Measurements from ENCODE around the gene ZNF577. TPM values are rescaled to one million over a fixed set of nuclear protein-coding genes. Genes with fewer than 3 reads are reported as not detected.

Gene ZNF577
- total and polyA plus RNA-seq, 2 donors (not counting 3 experiments of a cell fraction or from before 2014, with no cell fraction given): 4.0 to 4.7 TPM

GRCh38 chr19:51830274-51830673 is 57.5 kb downstream of the ZNF577 start:
- Histone ChIP-seq H2AFZ (ENCODE audit: low read depth, low read length) (no peak overlapping the region), H3K9me3 (replicated peaks; ENCODE audit: control insufficient read depth, insufficient read depth, low read length) (peaks cover 2% of the 10 kb centered on the region), H3K9me1 (replicated peaks; ENCODE audit: control insufficient read depth, extremely low read depth, insufficient read depth, low read length) (no peaks in the 10 kb centered on the region), H3K27me3 (ENCODE audit: control insufficient read depth in 2 of 2, insufficient read depth in 2 of 2, low read length in 2 of 2) (no peaks in the 10 kb centered on the region), H3K9ac (replicated peaks; ENCODE audit: extremely low read depth, insufficient read depth, low read length) (no peak overlapping the region), H3K79me2 (ENCODE audit: control insufficient read depth, insufficient read depth, low read length) (no peaks in the 10 kb centered on the region), H3K27ac (ENCODE audit: insufficient read depth, low read depth, low read length) (no peak overlapping the region), H3K4me2 (ENCODE audit: insufficient read depth, low read length) (no peak overlapping the region), H3K4me1 (ENCODE audit: control insufficient read depth, extremely low read depth, insufficient read depth, low read length) (no peaks in the 10 kb centered on the region), H4K20me1 (replicated peaks; ENCODE audit: control insufficient read depth, extremely low read depth, insufficient read depth, low read length) (no peaks in the 10 kb centered on the region), H3K4me3 (replicated peaks in 1 of 3; ENCODE audit: insufficient read depth in 1 of 3, low read depth in 1 of 3, low read length in 3 of 3) (no peak overlapping the region), H3K36me3 (ENCODE audit: control insufficient read depth in 2 of 2, extremely low read depth in 1 of 2, insufficient read depth in 2 of 2, low read length in 2 of 2) (no peaks in the 10 kb centered on the region)
- BruUV-seq (replicated peaks): no TSS peak
- dilution Hi-C loops (cut with MboI; ENCODE audit: extremely low pct_ligation_motif_present, low sequenced_read_pairs): no loop called here
- intact Hi-C loops (cut with micrococcal nuclease): no loop called here
- no peak for FAIRE-seq
- ChIA-PET CTCF (no interaction called here), POLR2A (no interaction called here)
- no peak for TF ChIP-seq JUN (IDR thresholded peaks at IDR 0.05; ENCODE audit: borderline replicate concordance, insufficient read depth, insufficient read length, low read depth)
- TF ChIP-seq CTCF (IDR thresholded peaks at IDR 0.05; ENCODE audit: extremely low read depth in 1 of 2, insufficient read depth in 1 of 2, low read depth in 1 of 2, low read length in 2 of 2): no peak
- TF ChIP-seq FOS (IDR thresholded peaks at IDR 0.05; ENCODE audit: borderline replicate concordance, insufficient read depth, low read length): no peak
- no peak for TF ChIP-seq MAX (IDR thresholded peaks at IDR 0.05; ENCODE audit: insufficient read depth, insufficient read length)
- no peak for TF ChIP-seq POLR2A (IDR thresholded peaks at IDR 0.05; ENCODE audit: low read depth, low read length)
- no peak for TF ChIP-seq MYC (IDR thresholded peaks at IDR 0.05; ENCODE audit: low read depth, low read length)
- no peak for TF ChIP-seq POLR2AphosphoS5 (IDR thresholded peaks at IDR 0.05; ENCODE audit: insufficient read depth, low read depth, low read length)
- no peak for TF ChIP-seq GATA2 (IDR thresholded peaks at IDR 0.05; ENCODE audit: insufficient read depth, insufficient read length, low read depth, low read length)
- TF ChIP-seq EZH2 (IDR thresholded peaks at IDR 0.05; ENCODE audit: borderline replicate concordance, low read depth, low read length, severe bottlenecking): no peak
- DNase-seq (ENCODE audit: low read depth, low spot score): no peak

Measured in endothelial cell of umbilical vein (primary cell).